ENCODE results near the gene AFMID.

Gene AFMID

GRCh38 chr17:78256707-78257591 is 69.8 kb downstream of the AFMID start:
- no peak for DNase-seq
